Loucy (cell line): ENCODE data around the gene RANBP3.

Experiments used
- CTCF ChIP-seq: fragments of 200-600 bp; sonication (generic); conservative IDR thresholded peaks from 2 replicates; pipeline ENCODE4 v1.5.1; 2014; ENCODE audit warnings: mild to moderate bottlenecking, antibody characterized with exemption, low read length
- EZH2phosphoT487 ChIP-seq: fragments of 200-600 bp; IDR thresholded peaks from 2 replicates; pipeline ENCODE4 v1.6.1; 2018; ENCODE audit warnings: antibody characterized with exemption, mild to moderate bottlenecking, moderate library complexity, borderline replicate concordance

GRCh38 chr19:5870986-5871394, 107.0 kb downstream of the RANBP3 start:
- no peak for TF ChIP-seq CTCF
- no peak for TF ChIP-seq EZH2phosphoT487
